GM19397 (cell line): ENCODE results near the gene RASGRP3.
"Not testable (repeated sequence)": the region's sequence is repeated elsewhere in the genome, so short reads cannot be mapped to it uniquely, and the experiment has no call there.

ENCODE experiments used
- ATAC-seq: cut with Tn5 transposase; IDR thresholded peaks from one replicate; pipeline ENCODE4 v1.9.1; 2021; ENCODE audit warnings: mild to moderate bottlenecking, moderate library complexity; ENCODE audit not compliant: unreplicated experiment

RASGRP3 gene

GRCh38 chr2:33453905-33454479 is 22.5 kb upstream of the RASGRP3 start:
- ATAC-seq: no peak

- ATAC-seq: peak; percentile 83
These were observed 18.7 kb upstream of the RASGRP3 start for GRCh38 chr2:33457556-33458247.

DNA sequence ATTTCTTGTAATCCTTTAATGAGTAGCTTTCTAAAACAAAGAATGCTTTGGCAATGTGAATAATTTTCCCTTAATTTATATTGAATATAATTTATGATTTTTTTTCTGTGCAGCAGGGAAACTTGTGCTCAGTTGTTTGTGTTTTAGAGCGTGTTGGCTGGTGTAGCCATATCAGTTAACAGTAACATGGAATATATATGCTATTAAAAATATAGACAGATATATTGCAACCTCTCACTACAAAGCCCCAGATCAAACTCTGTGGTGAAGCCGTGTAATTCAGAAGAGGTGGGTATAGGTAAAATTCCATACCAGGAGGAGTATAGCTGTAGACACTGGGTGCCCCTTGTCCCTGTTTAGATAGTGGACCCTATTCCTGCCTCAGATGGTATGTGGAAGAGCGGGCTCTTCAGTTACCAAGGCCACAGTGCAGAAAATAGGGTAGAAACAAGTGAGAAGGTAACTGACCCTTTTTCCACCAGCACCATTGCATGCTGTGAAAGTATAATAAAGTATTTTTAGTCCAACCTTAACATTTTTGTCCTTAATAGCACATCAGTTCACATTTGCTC is 18.1 kb upstream of the RASGRP3 start:
- no peak for ATAC-seq

GRCh38 chr2:33459745-33460144 is 16.7 kb upstream of the RASGRP3 start:
- ATAC-seq: no peak

- not testable (repeated sequence) for ATAC-seq
These were observed 13.9 kb upstream of the RASGRP3 start for GRCh38 chr2:33462512-33462911.

DNA sequence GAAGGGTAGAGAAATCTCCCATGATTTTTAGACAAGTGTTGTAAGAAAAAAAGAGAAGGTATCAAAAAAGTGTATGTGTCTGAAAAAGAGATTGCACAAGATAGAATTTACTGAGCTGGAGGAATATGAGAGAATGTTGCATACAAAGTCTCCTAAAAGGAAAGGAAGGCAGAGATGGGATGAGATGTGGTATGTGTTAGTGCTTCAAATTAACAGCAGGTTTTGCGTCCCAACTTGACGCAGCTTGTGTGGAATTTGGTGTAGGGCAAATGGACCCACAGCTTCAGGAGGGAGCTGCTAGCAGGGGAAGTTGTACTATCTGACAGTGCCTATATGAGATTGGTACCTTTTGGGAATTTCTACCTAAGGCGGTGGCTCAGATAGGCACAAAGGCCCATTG is 9.0 kb upstream of the RASGRP3 start:
- ATAC-seq: no peak

GRCh38 chr2:33469238-33469637 is 7.2 kb upstream of the RASGRP3 start:
- no peak for ATAC-seq

DNA sequence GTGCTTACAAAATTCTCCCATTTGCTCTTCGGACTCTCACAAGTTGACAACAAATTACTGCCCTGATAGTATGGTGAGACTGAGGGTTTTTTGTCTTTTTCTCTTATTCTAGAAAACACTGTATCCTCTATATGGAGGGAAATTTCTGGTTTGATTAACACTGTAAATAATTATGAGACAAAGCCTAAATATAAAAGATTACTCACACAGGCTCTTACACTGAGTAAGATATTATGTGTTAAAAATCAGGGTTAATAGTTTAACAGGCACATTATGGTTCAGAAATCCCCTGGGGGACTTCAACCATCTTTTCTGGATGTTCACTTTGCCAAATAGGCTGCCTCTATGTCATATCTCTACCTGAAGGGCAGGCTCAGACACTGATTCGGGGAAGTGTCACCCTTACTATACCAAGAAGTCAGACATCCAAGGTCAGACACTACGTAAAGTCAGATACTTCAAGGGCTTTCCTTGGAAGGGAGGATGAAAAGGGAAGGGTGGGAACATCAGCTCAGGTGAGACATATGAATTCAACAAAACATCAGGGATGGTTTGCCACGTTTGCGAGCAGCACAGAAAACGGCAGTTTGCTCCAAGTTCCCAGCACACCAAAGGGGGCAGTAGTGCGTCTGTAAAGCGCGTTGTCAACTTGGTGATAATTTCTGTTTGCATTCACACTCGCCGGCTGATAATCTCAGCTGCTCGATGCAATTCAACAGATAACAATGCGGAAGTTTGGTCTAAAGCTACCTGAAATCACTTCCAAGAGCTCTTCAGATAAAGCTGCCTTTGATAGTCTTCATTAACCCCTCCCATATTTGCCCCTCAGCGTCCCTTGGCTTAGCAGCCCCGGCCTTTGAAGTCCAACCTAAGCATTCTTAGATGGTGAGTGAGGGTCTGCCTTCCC is 972 bp upstream of the RASGRP3 start:
- ATAC-seq: peak; percentile 48

GRCh38 chr2:33476793-33477190 is 343 bp downstream of the RASGRP3 start:
- ATAC-seq: no peak

- ATAC-seq: peak; percentile 24
These were observed 1.3 kb downstream of the RASGRP3 start for GRCh38 chr2:33477473-33478468.

DNA sequence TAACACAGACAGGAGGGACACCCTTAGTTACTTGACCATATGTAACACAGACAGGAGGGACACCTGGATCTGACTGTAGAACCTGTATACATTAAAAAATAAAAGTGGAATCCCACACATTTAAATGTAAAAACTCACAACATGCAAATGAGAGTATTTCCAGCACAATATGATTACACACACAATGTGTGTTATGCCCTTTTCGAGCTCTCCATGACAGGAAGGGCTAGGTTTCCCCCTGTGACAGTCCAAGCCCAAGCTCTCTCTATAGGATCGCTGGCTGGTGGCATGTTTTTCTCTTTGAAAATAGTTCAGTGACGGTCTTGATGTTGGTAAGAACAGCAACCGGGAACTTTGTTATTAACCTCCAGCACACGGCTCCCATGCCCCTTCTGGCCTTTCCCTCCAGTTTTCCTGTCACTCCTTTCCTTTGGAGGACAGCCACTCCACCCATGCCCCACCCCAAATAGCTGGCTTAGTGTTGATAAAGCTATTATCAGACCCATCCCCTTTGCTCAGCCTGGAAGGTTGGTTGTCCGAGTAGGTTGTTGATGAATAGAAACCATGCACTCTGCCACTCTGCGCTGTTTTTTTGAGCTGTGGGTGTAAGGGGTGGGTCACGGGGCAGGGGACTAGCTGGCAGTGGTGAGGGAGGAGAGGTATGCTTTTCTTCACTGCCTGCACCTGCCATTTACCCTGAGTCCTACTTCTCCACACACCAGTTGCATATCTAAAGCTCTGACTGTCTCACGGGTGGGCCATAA is 2.7 kb downstream of the RASGRP3 start:
- no peak for ATAC-seq

- ATAC-seq: no peak
These were observed 6.1 kb downstream of the RASGRP3 start for GRCh38 chr2:33482518-33482917.

DNA sequence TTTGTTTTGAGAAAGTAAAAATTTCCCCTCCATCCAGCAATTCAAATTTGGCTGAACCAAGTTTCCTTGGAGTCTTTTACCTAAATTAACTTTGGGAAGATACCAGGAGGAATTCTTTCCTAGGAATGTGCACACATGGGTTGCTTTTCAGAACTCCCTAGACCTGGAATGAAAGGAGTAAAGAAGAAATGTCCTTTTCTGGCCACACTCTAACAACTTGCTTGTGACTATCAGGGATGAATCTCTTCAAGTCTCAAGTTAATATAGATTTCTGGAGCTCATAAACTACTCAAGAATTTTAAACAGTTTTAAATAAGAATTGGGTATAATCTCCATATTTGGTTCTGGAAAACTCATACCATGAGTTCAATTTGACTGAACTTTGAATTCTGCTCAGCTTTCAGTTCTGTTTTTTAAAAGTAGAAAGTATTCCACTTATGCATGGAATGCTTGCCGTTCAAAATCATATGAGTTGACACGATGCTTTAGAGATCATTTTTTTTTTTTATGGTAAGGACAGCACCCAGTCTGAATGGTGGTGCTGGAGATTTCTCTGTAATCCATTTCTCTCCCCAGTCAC is 7.7 kb downstream of the RASGRP3 start:
- ATAC-seq: peak; percentile 24

DNA sequence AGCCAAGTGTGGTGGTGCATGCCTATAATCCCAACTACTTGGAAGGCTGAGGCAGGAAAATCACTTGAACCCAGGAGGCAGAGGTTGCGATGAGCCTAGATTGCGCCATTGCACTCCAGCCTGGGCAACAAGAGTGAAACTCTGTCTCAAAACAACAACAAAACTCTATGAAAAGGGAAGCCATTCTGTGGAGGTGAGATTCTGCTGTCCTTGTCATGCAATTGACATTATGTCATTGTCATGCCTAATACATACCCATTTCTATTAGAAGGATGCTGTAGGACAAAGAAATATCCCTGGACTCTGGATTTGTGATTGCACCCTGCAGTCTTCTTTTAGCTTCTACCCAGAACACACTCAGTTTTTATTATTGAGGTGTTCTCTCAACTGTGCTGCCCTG is 8.6 kb downstream of the RASGRP3 start:
- no peak for ATAC-seq

DNA sequence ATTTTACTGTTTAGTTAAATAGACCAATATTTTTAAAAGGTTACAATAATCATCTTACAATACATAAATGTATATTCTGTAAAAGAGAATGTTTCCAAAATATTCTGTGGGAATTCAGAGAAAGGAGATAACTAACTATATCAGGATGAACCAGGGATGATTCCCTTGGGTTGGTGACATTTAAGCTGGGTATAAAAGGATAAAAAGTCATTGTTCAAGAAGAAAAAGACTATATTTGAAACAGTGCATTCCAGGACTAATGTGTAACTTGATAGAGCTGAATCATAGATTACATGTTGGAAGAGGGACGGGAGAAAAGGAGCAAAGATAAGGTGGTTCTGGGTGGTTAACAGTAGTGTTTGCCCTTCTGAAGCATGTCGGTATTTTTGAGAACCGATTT is 10.1 kb downstream of the RASGRP3 start:
- no peak for ATAC-seq

GRCh38 chr2:33488178-33488690 is 11.8 kb downstream of the RASGRP3 start:
- ATAC-seq: peak; percentile 36

GRCh38 chr2:33488715-33489540 is 12.5 kb downstream of the RASGRP3 start:
- peak; percentile 37 for ATAC-seq

DNA sequence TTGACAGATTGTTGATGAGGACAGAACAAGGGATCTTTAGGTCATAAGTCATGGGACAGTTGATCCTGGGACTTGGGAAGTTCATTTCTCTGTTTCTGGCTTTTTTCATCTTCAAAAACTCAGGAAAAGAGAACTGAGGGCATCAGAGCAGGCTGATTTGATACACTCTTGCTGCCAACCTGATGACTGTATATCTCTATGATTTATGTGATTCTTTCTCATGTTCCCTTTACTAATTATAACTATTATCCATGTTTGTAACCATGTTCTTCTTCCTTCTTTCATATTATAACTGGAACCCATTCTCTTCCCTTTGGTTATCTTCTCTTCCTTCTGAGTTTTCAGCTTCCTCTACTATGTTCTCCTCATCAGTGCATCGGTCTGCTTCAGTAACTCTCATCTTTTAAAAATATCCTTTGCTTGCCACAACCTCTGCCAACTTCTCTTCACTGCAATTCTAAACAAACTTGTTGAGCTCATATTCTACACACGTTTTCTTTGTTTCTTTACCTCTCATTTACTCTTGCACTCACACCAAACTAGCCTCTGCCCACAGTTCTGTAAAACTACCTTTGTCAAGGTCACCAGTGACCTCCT is 13.5 kb downstream of the RASGRP3 start:
- no peak for ATAC-seq
